ENCODE results near the gene MED16.

The MED16 gene

GRCh38 chr19:902093-902370 is 9.0 kb upstream of the MED16 start:
- no peaks in the 10 kb centered on the region; the same call in 1 of the 2 replicates for H3K79me2 ChIP-seq (ENCODE audit: insufficient read depth, low read length)
- no peak overlapping the region for H3K4me3 ChIP-seq (ENCODE audit: low read depth, low read length, poor library complexity, severe bottlenecking)
- no peaks in the 10 kb centered on the region for H3K9me2 ChIP-seq (ENCODE audit: low read depth, low read length)
- H3F3A ChIP-seq (ENCODE audit: insufficient read depth, low read length): no peaks in the 10 kb centered on the region; the same call in 1 of the 2 replicates
- no peaks in the 10 kb centered on the region for H4K20me1 ChIP-seq (ENCODE audit: insufficient read depth, low read length)
- no peak overlapping the region for H2AFZ ChIP-seq (ENCODE audit: low read length)
- peaks cover 35% of the 10 kb centered on the region for H3K4me1 ChIP-seq (ENCODE audit: insufficient read depth, low read length, severe bottlenecking)
- TF ChIP-seq CTCF (IDR thresholded peaks at IDR 0.05; ENCODE audit: low read length): no peak
- no peak for TF ChIP-seq EZH2 (IDR thresholded peaks at IDR 0.05; ENCODE audit: borderline replicate concordance, low read length)
- no peak overlapping the region for H3K4me2 ChIP-seq (ENCODE audit: low read length)
- peaks cover 27% of the 10 kb centered on the region for H3K36me3 ChIP-seq (ENCODE audit: insufficient read depth, low read length)
- no peak overlapping the region for H3K27ac ChIP-seq (ENCODE audit: low read depth, low read length, poor library complexity, severe bottlenecking)
- H3K27me3 ChIP-seq (ENCODE audit: insufficient read depth, low read length): no peaks in the 10 kb centered on the region
- H3K9me3 ChIP-seq (ENCODE audit: low read length): no peaks in the 10 kb centered on the region
- no peak overlapping the region for H3K9ac ChIP-seq (ENCODE audit: low read length)

- Histone ChIP-seq H3K9me3 (ENCODE audit: low read length) (no peaks in the 10 kb centered on the region), H3K4me2 (ENCODE audit: low read length) (no peak overlapping the region), H2AFZ (ENCODE audit: low read length) (no peak overlapping the region), H3K27ac (ENCODE audit: low read depth, low read length, poor library complexity, severe bottlenecking) (no peak overlapping the region), H3F3A (ENCODE audit: insufficient read depth, low read length) (no peaks in the 10 kb centered on the region; the same call in 1 of the 2 replicates), H3K27me3 (ENCODE audit: insufficient read depth, low read length) (no peaks in the 10 kb centered on the region), H3K4me1 (ENCODE audit: insufficient read depth, low read length, severe bottlenecking) (peaks cover 29% of the 10 kb centered on the region), H3K9ac (ENCODE audit: low read length) (no peak overlapping the region), H4K20me1 (ENCODE audit: insufficient read depth, low read length) (no peaks in the 10 kb centered on the region), H3K36me3 (ENCODE audit: insufficient read depth, low read length) (peaks cover 32% of the 10 kb centered on the region), H3K79me2 (ENCODE audit: insufficient read depth, low read length) (no peaks in the 10 kb centered on the region; the same call in 1 of the 2 replicates), H3K4me3 (ENCODE audit: low read depth, low read length, poor library complexity, severe bottlenecking) (no peak overlapping the region), H3K9me2 (ENCODE audit: low read depth, low read length) (no peaks in the 10 kb centered on the region)
- TF ChIP-seq CTCF (IDR thresholded peaks at IDR 0.05; ENCODE audit: low read length): no peak
- TF ChIP-seq EZH2 (IDR thresholded peaks at IDR 0.05; ENCODE audit: borderline replicate concordance, low read length): no peak
Observed at GRCh38 chr19:901216-902092, 8.5 kb upstream of the MED16 start.

- Histone ChIP-seq H3K27ac (ENCODE audit: low read depth, low read length, poor library complexity, severe bottlenecking) (no peak overlapping the region), H3K4me1 (ENCODE audit: insufficient read depth, low read length, severe bottlenecking) (peaks cover 20% of the 10 kb centered on the region), H4K20me1 (ENCODE audit: insufficient read depth, low read length) (no peaks in the 10 kb centered on the region), H3K9me2 (ENCODE audit: low read depth, low read length) (no peaks in the 10 kb centered on the region), H3K4me3 (ENCODE audit: low read depth, low read length, poor library complexity, severe bottlenecking) (no peak overlapping the region), H3K9ac (ENCODE audit: low read length) (no peak overlapping the region), H3K27me3 (ENCODE audit: insufficient read depth, low read length) (no peaks in the 10 kb centered on the region), H3K79me2 (ENCODE audit: insufficient read depth, low read length) (no peaks in the 10 kb centered on the region; the same call in 1 of the 2 replicates), H3K4me2 (ENCODE audit: low read length) (no peak overlapping the region), H3K36me3 (ENCODE audit: insufficient read depth, low read length) (peaks cover 33% of the 10 kb centered on the region), H3K9me3 (ENCODE audit: low read length) (no peaks in the 10 kb centered on the region), H2AFZ (ENCODE audit: low read length) (no peak overlapping the region), H3F3A (ENCODE audit: insufficient read depth, low read length) (no peaks in the 10 kb centered on the region; the same call in 1 of the 2 replicates)
- no peak for TF ChIP-seq CTCF (IDR thresholded peaks at IDR 0.05; ENCODE audit: low read length)
- no peak for TF ChIP-seq EZH2 (IDR thresholded peaks at IDR 0.05; ENCODE audit: borderline replicate concordance, low read length)
Observed at GRCh38 chr19:900302-901111, 7.5 kb upstream of the MED16 start.
